ENCODE data around the gene SH3PXD2A.
A peak's percentile ranks its signal among the peaks of the same experiment; 100 is the strongest.

DNA sequence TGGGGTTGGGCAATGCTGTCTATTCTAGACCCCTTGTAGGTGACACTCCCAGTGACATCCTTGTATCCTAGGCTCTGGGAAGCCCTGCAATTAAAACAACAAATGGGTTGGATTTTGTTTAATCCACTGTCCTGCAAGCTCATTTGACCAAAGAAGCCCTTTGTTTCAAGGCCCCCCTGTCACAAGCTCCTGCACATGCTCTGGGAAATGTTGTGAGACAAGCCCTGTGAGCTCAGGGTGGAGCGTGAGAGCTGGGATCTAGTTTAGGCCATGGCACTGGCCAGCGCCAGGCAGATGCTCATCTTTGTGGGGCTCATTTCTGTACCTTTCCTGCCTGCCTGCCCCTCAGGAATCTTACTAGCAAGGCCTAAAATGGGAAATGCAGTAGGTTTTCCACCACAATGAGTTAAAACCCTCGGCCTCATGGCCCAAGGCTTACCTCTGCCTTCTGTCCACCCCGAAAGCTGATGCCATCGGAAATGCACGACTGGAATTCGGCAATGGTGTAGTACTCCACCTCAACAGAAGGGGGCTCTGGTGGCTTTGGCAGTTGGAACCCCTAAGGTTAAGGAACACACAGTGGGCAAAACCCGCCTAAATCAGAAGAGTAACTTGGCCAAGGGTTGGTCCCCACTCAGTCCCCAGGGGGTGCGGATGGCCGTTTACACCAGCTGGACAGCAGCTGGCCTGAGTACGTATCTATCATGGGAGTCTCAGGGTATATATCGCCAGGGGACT lies 249.8 kb downstream of the SH3PXD2A start:
- no peak for TF ChIP-seq POLR2A (IDR thresholded peaks at IDR 0.05)
- TF ChIP-seq, protein P1, sequence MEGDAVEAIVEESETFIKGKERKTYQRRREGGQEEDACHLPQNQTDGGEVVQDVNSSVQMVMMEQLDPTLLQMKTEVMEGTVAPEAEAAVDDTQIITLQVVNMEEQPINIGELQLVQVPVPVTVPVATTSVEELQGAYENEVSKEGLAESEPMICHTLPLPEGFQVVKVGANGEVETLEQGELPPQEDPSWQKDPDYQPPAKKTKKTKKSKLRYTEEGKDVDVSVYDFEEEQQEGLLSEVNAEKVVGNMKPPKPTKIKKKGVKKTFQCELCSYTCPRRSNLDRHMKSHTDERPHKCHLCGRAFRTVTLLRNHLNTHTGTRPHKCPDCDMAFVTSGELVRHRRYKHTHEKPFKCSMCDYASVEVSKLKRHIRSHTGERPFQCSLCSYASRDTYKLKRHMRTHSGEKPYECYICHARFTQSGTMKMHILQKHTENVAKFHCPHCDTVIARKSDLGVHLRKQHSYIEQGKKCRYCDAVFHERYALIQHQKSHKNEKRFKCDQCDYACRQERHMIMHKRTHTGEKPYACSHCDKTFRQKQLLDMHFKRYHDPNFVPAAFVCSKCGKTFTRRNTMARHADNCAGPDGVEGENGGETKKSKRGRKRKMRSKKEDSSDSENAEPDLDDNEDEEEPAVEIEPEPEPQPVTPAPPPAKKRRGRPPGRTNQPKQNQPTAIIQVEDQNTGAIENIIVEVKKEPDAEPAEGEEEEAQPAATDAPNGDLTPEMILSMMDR (IDR thresholded peaks at IDR 0.05): peak; percentile 35 to 77 (median 63)

All from Peyer's patch (tissue), 4 donors.